HCT116 (cell line): ENCODE data around the gene SDR42E2. TPM values are rescaled to one million over a fixed set of nuclear protein-coding genes. Genes with fewer than 3 reads are reported as not detected.

Source experiments
- ATAC-seq: fragments of 200-7000 bp; cut with Tn5 transposase; 2 replicates; pipeline ENCODE4 v1.9.1; 2020; ENCODE audit warnings: mild to moderate bottlenecking, moderate library complexity
- BruUV-seq: library from RNA; stranded (reverse); fragments of 400-500 nt; replicated peaks from 2 replicates; lab custom pipeline; 2021; lab: Mats Ljungman, UMichigan
- CTCF ChIA-PET: fragments of 300-600 bp; sonication (Branson Sonifier 250); formaldehyde crosslinking; loops from one replicate; lab custom pipeline; 2021; ENCODE audit warnings: antibody characterized with exemption; lab: Charles Lee
- POLR2A ChIA-PET: fragments of 300-600, 350-600 bp; sonication (Branson Sonifier 250); formaldehyde crosslinking; loops from one replicate; lab custom pipeline; 2021; ENCODE audit warnings: antibody characterized with exemption; lab: Charles Lee
- RAD21 ChIA-PET, 2 experiments: fragments of 300-600 bp; sonication (Branson Sonifier 250); formaldehyde crosslinking; loops; one replicate each; lab custom pipeline; 2023; ENCODE audit warnings: low total read pairs in 2 of 2; ENCODE audit not compliant: uncharacterized antibody in 2 of 2, unreplicated experiment in 2 of 2, low non-redundant PET in 1 of 2; lab: Charles Lee
- DNase-seq: peaks from one replicate; pipeline ENCODE4 v3.0.0-alpha.2; 2010; ENCODE audit warnings: low read depth, low spot score
- H2AFZ ChIP-seq: fragments of 200-600 bp; shearing (Covaris generic), sonication (generic); 2 replicates; pipeline ENCODE4 v1.6.1; 2017; ENCODE audit warnings: low read depth, mixed run types, mixed read lengths, antibody characterized with exemption, low read length; ENCODE audit not compliant: poor library complexity, severe bottlenecking
- H3K27ac ChIP-seq: 2 replicates; pipeline ENCODE4 v1.5.1; 2012; ENCODE audit warnings: low read depth, low read length
- H3K27me3 ChIP-seq: fragments of 200-600 bp; sonication (generic); 2 replicates; pipeline ENCODE4 v1.6.1; 2016; ENCODE audit warnings: mixed run types, low read length, mixed read lengths; ENCODE audit not compliant: insufficient read depth
- H3K36me3 ChIP-seq, 2 experiments: fragments of 200-500 bp in 1 of 2; fragments of 200-600 bp in 1 of 2; sonication (Bioruptor generic) in 1 of 2; sonication (generic) in 1 of 2; 2 replicates each; pipeline versions ENCODE4 v1.5.1 to v1.6.1; 2014 to 2016; ENCODE audit warnings: low read length in 2 of 2, inconsistent platforms in 1 of 2, mixed read lengths in 1 of 2, mixed run types in 1 of 2; ENCODE audit not compliant: insufficient read depth in 2 of 2, control insufficient read depth in 1 of 2
- H3K4me1 ChIP-seq, 2 experiments: fragments of 200-600 bp in 1 of 2; sonication (generic) in 1 of 2; 2 replicates each; pipeline versions ENCODE4 v1.5.1 to v1.6.1; 2012 to 2017; ENCODE audit warnings: low read length in 2 of 2, inconsistent platforms in 1 of 2, mild to moderate bottlenecking in 1 of 2, mixed read lengths in 1 of 2, mixed run types in 1 of 2, moderate library complexity in 1 of 2; ENCODE audit not compliant: insufficient read depth in 2 of 2, control insufficient read depth in 1 of 2
- H3K4me2 ChIP-seq: fragments of 200-600 bp; sonication (generic); 2 replicates; pipeline ENCODE4 v1.6.1; 2017; ENCODE audit warnings: mixed run types, low read length, mixed read lengths
- H3K4me3 ChIP-seq, 2 experiments: fragments of 200-600 bp in 1 of 2; sonication (generic) in 1 of 2; replicated peaks in 1 of 2; 2 replicates each; pipeline ENCODE4 v1.5.1; 2011 to 2016; ENCODE audit warnings: low read length in 2 of 2, control low read depth in 1 of 2, low read depth in 1 of 2, mild to moderate bottlenecking in 1 of 2, mixed read lengths in 1 of 2, mixed run types in 1 of 2
- H3K79me2 ChIP-seq: fragments of 200-600 bp; sonication (generic); 2 replicates; pipeline ENCODE4 v1.6.1; 2017; ENCODE audit warnings: mild to moderate bottlenecking, mixed run types, low read length, moderate library complexity, mixed read lengths; ENCODE audit not compliant: insufficient read depth
- H3K9ac ChIP-seq: fragments of 200-600 bp; sonication (generic); 2 replicates; pipeline ENCODE4 v1.6.1; 2016; ENCODE audit warnings: low read length, mixed read lengths
- H3K9me2 ChIP-seq: fragments of 200-600 bp; sonication (generic), shearing (Covaris generic); 2 replicates; pipeline ENCODE4 v1.6.1; 2017; ENCODE audit warnings: mixed run types, mild to moderate bottlenecking, moderate library complexity; ENCODE audit not compliant: insufficient read depth
- H3K9me3 ChIP-seq, 2 experiments: fragments of 200-500 bp in 1 of 2; fragments of 200-600 bp in 1 of 2; sonication (Bioruptor generic) in 1 of 2; sonication (generic) in 1 of 2; 2 replicates each; pipeline ENCODE4 v1.6.1; 2014 to 2017; ENCODE audit warnings: low read length in 2 of 2, mixed read lengths in 2 of 2, inconsistent platforms in 1 of 2, low read depth in 1 of 2, mild to moderate bottlenecking in 1 of 2, mixed run types in 1 of 2, moderate library complexity in 1 of 2; ENCODE audit not compliant: control insufficient read depth in 1 of 2, insufficient read depth in 1 of 2
- H4K20me1 ChIP-seq: fragments of 200-600 bp; sonication (generic), shearing (Covaris generic); 2 replicates; pipeline ENCODE4 v1.6.1; 2017; ENCODE audit warnings: mixed run types, mild to moderate bottlenecking, moderate library complexity; ENCODE audit not compliant: insufficient read depth
- CBX3 ChIP-seq: IDR thresholded peaks from 2 replicates; pipeline ENCODE4 v1.6.1; 2012; ENCODE audit warnings: low read depth
- ELF1 ChIP-seq: IDR thresholded peaks from 2 replicates; pipeline ENCODE4 v1.6.1; 2012; ENCODE audit warnings: low read depth, borderline replicate concordance
- FOSL1 ChIP-seq: IDR thresholded peaks from 2 replicates; pipeline ENCODE4 v1.6.1; 2012; ENCODE audit warnings: low read depth
- REST ChIP-seq: IDR thresholded peaks from 2 replicates; pipeline ENCODE4 v1.6.1; 2012; ENCODE audit warnings: low read depth
- SP1 ChIP-seq: IDR thresholded peaks from 2 replicates; pipeline ENCODE4 v1.6.1; 2012; ENCODE audit warnings: low read depth
- YY1 ChIP-seq: IDR thresholded peaks from 2 replicates; pipeline ENCODE4 v1.6.1; 2011; ENCODE audit warnings: low read length, low read depth, moderate library complexity, mild to moderate bottlenecking; ENCODE audit not compliant: insufficient replicate concordance; ENCODE audit errors: extremely low read depth
- ZBTB33 ChIP-seq: IDR thresholded peaks from 2 replicates; pipeline ENCODE4 v1.6.1; 2011; ENCODE audit warnings: mild to moderate bottlenecking, low read length, moderate library complexity; ENCODE audit not compliant: insufficient replicate concordance; ENCODE audit errors: extremely low read depth
- ZFX ChIP-seq: fragments of 450-650 bp; IDR thresholded peaks from 2 replicates; pipeline ENCODE4 v1.6.1; 2017
- intact Hi-C: fragments of 100-400 bp; cut with micrococcal nuclease; formaldehyde crosslinking; loops from 2 replicates; pipeline ENCODE4 v1.10.0; 2022
- total RNA-seq: library from RNA; stranded (reverse); gene quantifications from one replicate; pipeline ENCODE4 v1.2.1, GENCODE V29; 2021; ENCODE audit not compliant: unreplicated experiment

Gene SDR42E2
- total RNA-seq, 1 experiment from 2014 or later: 0.27 TPM

- intact Hi-C loops: loop anchor here (5.0 to 10.0 kb wide), 6 partner anchors 65 to 1245 kb away; partner anchors contain the start of gene IGSF6
- Histone ChIP-seq H3K36me3 (no peaks in the 10 kb centered on the region), H3K4me2 (peak overlapping the region; percentile 96), H3K9ac (peak overlapping the region; percentile 65), H3K79me2 (no peaks in the 10 kb centered on the region), H3K4me3 (peak overlapping the region; percentile 51 to 67), H4K20me1 (no peaks in the 10 kb centered on the region), H2AFZ (peak overlapping the region; percentile 17), H3K9me2 (no peaks in the 10 kb centered on the region), H3K27me3 (no peaks in the 10 kb centered on the region), H3K4me1 (peaks cover 20 to 30% of the 10 kb centered on the region in 2 experiments), H3K27ac (peak overlapping the region; percentile 67; the same call in 1 of the 2 replicates), H3K9me3 (no peaks in the 10 kb centered on the region)
- TF ChIP-seq REST (no peak), CBX3 (no peak), ZFX (no peak), SP1 (no peak), ELF1 (no peak), ZBTB33 (no peak), YY1 (no peak), FOSL1 (no peak)
- ChIA-PET RAD21 (interaction anchor here in 1 of 2 experiments (1.5 kb wide), 1 partner anchor 187 kb away, joined by 7 read pairs; no protein-coding TSS in a partner anchor), CTCF (interaction anchor here (1.1 to 2.6 kb wide), 13 partner anchors 8 to 788 kb away, joined by 3 to 42 read pairs (median 5); partner anchors contain the start of gene PDZD9), POLR2A (interaction anchor here (1.3 kb wide), 1 partner anchor 369 kb away, joined by 3 read pairs; no protein-coding TSS in a partner anchor)
- no peak for DNase-seq
- BruUV-seq: no TSS peak
- no peak for ATAC-seq
Observed at GRCh38 chr16:22189473-22190080, 27.3 kb downstream of the SDR42E2 start.
